HEK293 (cell line): ENCODE measurements around the gene CKS2.

Experiments
- BCL6B ChIP-seq: fragments of 450-650 bp; formaldehyde crosslinking; IDR thresholded peaks from 2 replicates; pipeline ENCODE4 v1.5.1; 2017; ENCODE audit warnings: missing biosample characterization, missing genetic modification characterization
- GLIS2 ChIP-seq: fragments of 450-650 bp; formaldehyde crosslinking; IDR thresholded peaks from 2 replicates; pipeline ENCODE4 v1.5.1; 2016; ENCODE audit warnings: missing biosample characterization, missing genetic modification characterization
- IKZF3 ChIP-seq: fragments of 450-650 bp; IDR thresholded peaks from 2 replicates; pipeline ENCODE4 v1.5.0; 2018; ENCODE audit warnings: missing biosample characterization, mild to moderate bottlenecking, missing genetic modification characterization, moderate library complexity
- KLF8 ChIP-seq: fragments of 450-650 bp; formaldehyde crosslinking; IDR thresholded peaks from 2 replicates; pipeline ENCODE4 v1.5.1; 2016; ENCODE audit warnings: missing biosample characterization, missing genetic modification characterization
- OSR2 ChIP-seq: fragments of 450-650 bp; formaldehyde crosslinking; IDR thresholded peaks from 2 replicates; pipeline ENCODE4 v1.5.1; 2016; ENCODE audit warnings: missing biosample characterization, missing genetic modification characterization
- SALL2 ChIP-seq: fragments of 450-650 bp; formaldehyde crosslinking; IDR thresholded peaks from 2 replicates; pipeline ENCODE4 v1.5.0; 2017; ENCODE audit warnings: missing biosample characterization, mild to moderate bottlenecking, missing genetic modification characterization, borderline replicate concordance
- TSHZ1 ChIP-seq: fragments of 450-650 bp; formaldehyde crosslinking; IDR thresholded peaks from 2 replicates; pipeline ENCODE4 v1.5.1; 2016; ENCODE audit warnings: missing biosample characterization, missing genetic modification characterization, borderline replicate concordance
- WT1 ChIP-seq: fragments of 450-650 bp; formaldehyde crosslinking; IDR thresholded peaks from 2 replicates; pipeline ENCODE4 v1.5.1; 2016; ENCODE audit warnings: missing biosample characterization, missing genetic modification characterization
- ZFHX2 ChIP-seq: fragments of 450-650 bp; formaldehyde crosslinking; conservative IDR thresholded peaks from 2 replicates; pipeline ENCODE4 v1.5.1; 2016; ENCODE audit warnings: missing biosample characterization, missing genetic modification characterization
- ZNF10 ChIP-seq: fragments of 450-650 bp; formaldehyde crosslinking; IDR thresholded peaks from 2 replicates; pipeline ENCODE4 v1.5.1; 2017; ENCODE audit warnings: missing biosample characterization, missing genetic modification characterization
- ZNF121 ChIP-seq: fragments of 450-650 bp; formaldehyde crosslinking; IDR thresholded peaks from 2 replicates; pipeline ENCODE4 v1.5.1; 2016; ENCODE audit warnings: missing biosample characterization, missing genetic modification characterization
- ZNF138 ChIP-seq: fragments of 450-650 bp; formaldehyde crosslinking; IDR thresholded peaks from 2 replicates; pipeline ENCODE4 v1.5.1; 2016; ENCODE audit warnings: missing biosample characterization, missing genetic modification characterization, borderline replicate concordance
- ZNF146 ChIP-seq: fragments of 450-650 bp; formaldehyde crosslinking; IDR thresholded peaks from 2 replicates; pipeline ENCODE4 v1.5.1; 2016; ENCODE audit warnings: missing biosample characterization, missing genetic modification characterization
- ZNF169 ChIP-seq: fragments of 450-650 bp; formaldehyde crosslinking; IDR thresholded peaks from 2 replicates; pipeline ENCODE4 v1.5.1; 2016; ENCODE audit warnings: missing biosample characterization, missing genetic modification characterization
- ZNF174 ChIP-seq: fragments of 450-650 bp; formaldehyde crosslinking; IDR thresholded peaks from 2 replicates; pipeline ENCODE4 v1.5.0; 2017; ENCODE audit warnings: missing biosample characterization, mild to moderate bottlenecking, missing genetic modification characterization
- ZNF184 ChIP-seq: fragments of 450-650 bp; IDR thresholded peaks from 2 replicates; pipeline ENCODE4 v1.5.1; 2018; ENCODE audit warnings: missing biosample characterization, mild to moderate bottlenecking, missing genetic modification characterization
- ZNF214 ChIP-seq: fragments of 450-650 bp; formaldehyde crosslinking; IDR thresholded peaks from 2 replicates; pipeline ENCODE4 v1.5.1; 2017; ENCODE audit warnings: missing biosample characterization, mild to moderate bottlenecking, missing genetic modification characterization, borderline replicate concordance
- ZNF362 ChIP-seq: fragments of 450-650 bp; formaldehyde crosslinking; IDR thresholded peaks from 2 replicates; pipeline ENCODE4 v1.5.1; 2016; ENCODE audit warnings: missing biosample characterization, missing genetic modification characterization
- ZNF394 ChIP-seq: fragments of 450-650 bp; formaldehyde crosslinking; IDR thresholded peaks from 2 replicates; pipeline ENCODE4 v1.5.1; 2016; ENCODE audit warnings: missing biosample characterization, missing genetic modification characterization, mild to moderate bottlenecking, moderate library complexity, borderline replicate concordance
- ZNF398 ChIP-seq: fragments of 450-650 bp; formaldehyde crosslinking; IDR thresholded peaks from 2 replicates; pipeline ENCODE4 v1.5.1; 2017; ENCODE audit warnings: missing biosample characterization, missing genetic modification characterization
- ZNF473 ChIP-seq: fragments of 450-650 bp; formaldehyde crosslinking; IDR thresholded peaks from 2 replicates; pipeline ENCODE4 v1.5.1; 2017; ENCODE audit warnings: missing biosample characterization, missing genetic modification characterization
- ZNF530 ChIP-seq: fragments of 450-650 bp; formaldehyde crosslinking; IDR thresholded peaks from 2 replicates; pipeline ENCODE4 v1.5.1; 2016; ENCODE audit warnings: low read depth, missing biosample characterization, missing genetic modification characterization
- ZNF548 ChIP-seq: fragments of 450-650 bp; formaldehyde crosslinking; IDR thresholded peaks from 2 replicates; pipeline ENCODE4 v1.5.1; 2016; ENCODE audit warnings: missing biosample characterization, missing genetic modification characterization
- ZNF549 ChIP-seq: fragments of 450-650 bp; IDR thresholded peaks from 2 replicates; pipeline ENCODE4 v1.5.1; 2018; ENCODE audit warnings: missing biosample characterization, missing genetic modification characterization, mild to moderate bottlenecking, inconsistent platforms, moderate library complexity
- ZNF561 ChIP-seq: fragments of 450-650 bp; IDR thresholded peaks from 2 replicates; pipeline ENCODE4 v1.5.1; 2018; ENCODE audit warnings: missing biosample characterization, missing genetic modification characterization, borderline replicate concordance
- ZNF600 ChIP-seq: fragments of 450-650 bp; formaldehyde crosslinking; IDR thresholded peaks from 2 replicates; pipeline ENCODE4 v1.5.1; 2016; ENCODE audit warnings: missing biosample characterization, missing genetic modification characterization
- ZNF629 ChIP-seq: fragments of 450-650 bp; formaldehyde crosslinking; IDR thresholded peaks from 2 replicates; pipeline ENCODE4 v1.5.1; 2017; ENCODE audit warnings: missing biosample characterization, missing genetic modification characterization
- ZNF645 ChIP-seq: fragments of 450-650 bp; formaldehyde crosslinking; IDR thresholded peaks from 2 replicates; pipeline ENCODE4; 2016; ENCODE audit warnings: missing biosample characterization, missing genetic modification characterization
- ZNF768 ChIP-seq: fragments of 450-650 bp; formaldehyde crosslinking; IDR thresholded peaks from 2 replicates; pipeline ENCODE4 v1.5.1; 2018; ENCODE audit warnings: missing biosample characterization, mild to moderate bottlenecking, missing genetic modification characterization
- ZNF777 ChIP-seq: fragments of 450-650 bp; formaldehyde crosslinking; IDR thresholded peaks from 2 replicates; pipeline ENCODE4 v1.5.1; 2017; ENCODE audit warnings: missing biosample characterization, missing genetic modification characterization, borderline replicate concordance
- ZNF792 ChIP-seq: fragments of 450-650 bp; formaldehyde crosslinking; IDR thresholded peaks from 2 replicates; pipeline ENCODE4 v1.5.1; 2016; ENCODE audit warnings: missing biosample characterization, missing genetic modification characterization
- ZNF837 ChIP-seq: fragments of 450-650 bp; formaldehyde crosslinking; IDR thresholded peaks from 2 replicates; pipeline ENCODE4 v1.5.1; 2016; ENCODE audit warnings: missing biosample characterization, missing genetic modification characterization

The CKS2 gene

GRCh38 chr9:89310475-89311345 is at the start of gene CKS2 (continued):
- TF ChIP-seq OSR2 (tag by site-specific recombination): no peak
- no peak for TF ChIP-seq ZNF645 (tag by site-specific recombination)
- no peak for TF ChIP-seq ZNF548 (tag by site-specific recombination)
- no peak for TF ChIP-seq KLF8 (tag by site-specific recombination)
- no peak for TF ChIP-seq ZNF398 (tag by site-specific recombination)
- no peak for TF ChIP-seq ZNF184 (tag by site-specific recombination)
- no peak for TF ChIP-seq ZNF362
- TF ChIP-seq ZNF169 (tag by site-specific recombination): no peak
- peak; percentile 99 for TF ChIP-seq ZNF629 (tag by site-specific recombination)
- TF ChIP-seq ZNF777 (tag by site-specific recombination): no peak
- TF ChIP-seq ZNF837 (tag by site-specific recombination): no peak
- TF ChIP-seq ZNF768 (tag by site-specific recombination): no peak
- TF ChIP-seq ZNF530 (tag by site-specific recombination): no peak
- peak; percentile 28; the same call in 1 of the 2 replicates for TF ChIP-seq IKZF3 (tag by site-specific recombination)
- no peak for TF ChIP-seq SALL2
- no peak for TF ChIP-seq TSHZ1
- no peak for TF ChIP-seq WT1 (tag by site-specific recombination)
- TF ChIP-seq ZFHX2: peak; percentile 70
- TF ChIP-seq ZNF394 (tag by site-specific recombination): no peak
- no peak for TF ChIP-seq ZNF121 (tag by site-specific recombination)
- TF ChIP-seq ZNF473 (tag by site-specific recombination): no peak
- TF ChIP-seq BCL6B: no peak
- peak; percentile 72 for TF ChIP-seq ZNF10 (tag by site-specific recombination)
- no peak for TF ChIP-seq ZNF146
- TF ChIP-seq ZNF174 (tag by site-specific recombination): no peak
- no peak for TF ChIP-seq ZNF214 (tag by site-specific recombination)
- no peak for TF ChIP-seq ZNF138
- TF ChIP-seq ZNF561 (tag by site-specific recombination): no peak
- no peak for TF ChIP-seq ZNF549
- peak; percentile 66; the same call in 1 of the 2 replicates for TF ChIP-seq ZNF600
- no peak for TF ChIP-seq ZNF792 (tag by site-specific recombination)
- TF ChIP-seq GLIS2 (tag by site-specific recombination): 0 out of 2 replicates have a peak, but pooled peaks have one; percentile 32
